Measurements from ENCODE around the gene IL17A. TPM values are rescaled to one million over a fixed set of nuclear protein-coding genes. Genes with fewer than 3 reads are reported as not detected.
"Not testable (repeated sequence)": the region's sequence is repeated elsewhere in the genome, so short reads cannot be mapped to it uniquely, and the experiment has no call there.

The IL17A gene
- total and polyA plus RNA-seq, 7 donors, result not detected

GRCh38 chr6:52191824-52192223 is 5.6 kb downstream of the IL17A start:
- ATAC-seq, result no peak
- H3K9me3 ChIP-seq, result no peaks in the 10 kb centered on the region
- H3K4me3 ChIP-seq, result no peak overlapping the region
- 56 to 75% (median 74%) methylated on average over 3 of the region's 3 CpGs for WGBS, 3 donors
- no peaks in the 10 kb centered on the region for H3K27me3 ChIP-seq (ENCODE audit: insufficient read depth in 3 of 3, low read length in 2 of 3)
- TF ChIP-seq CTCF (IDR thresholded peaks at IDR 0.05), result no peak
- no peak overlapping the region for H3K27ac ChIP-seq
- DNase-seq, result no peak
- no peaks in the 10 kb centered on the region for H3K36me3 ChIP-seq (ENCODE audit: insufficient read depth in 1 of 2, low read depth in 1 of 2)
- H3K4me1 ChIP-seq, result no peaks in the 10 kb centered on the region
- intact Hi-C loops (cut with DNase I), result no loop called here

- no peak for ATAC-seq
- no peak for TF ChIP-seq CTCF (IDR thresholded peaks at IDR 0.05)
- H3K9me3 ChIP-seq, result peaks cover 6% of the 10 kb centered on the region
- no peak for DNase-seq
- no peaks in the 10 kb centered on the region for H3K36me3 ChIP-seq (ENCODE audit: insufficient read depth in 1 of 2, low read depth in 1 of 2)
- intact Hi-C loops (cut with DNase I), result no loop called here
- H3K27me3 ChIP-seq (ENCODE audit: insufficient read depth in 3 of 3, low read length in 2 of 3), result no peaks in the 10 kb centered on the region
- WGBS, 3 donors, result 37 to 51% (median 39%) methylated on average over 2 of the region's 2 CpGs
- H3K4me3 ChIP-seq, result no peak overlapping the region
- H3K4me1 ChIP-seq, result no peaks in the 10 kb centered on the region
- no peak overlapping the region for H3K27ac ChIP-seq
These were observed 9.7 kb downstream of the IL17A start for GRCh38 chr6:52195886-52196285.

GRCh38 chr6:52200088-52200487 is 13.9 kb downstream of the IL17A start:
- 43 to 65% (median 63%) methylated on average over 5 of the region's 5 CpGs for WGBS, 3 donors
- DNase-seq; intact Hi-C loops (cut with DNase I); H3K4me1 ChIP-seq; H3K27ac ChIP-seq; ATAC-seq; H3K27me3 ChIP-seq (ENCODE audit: insufficient read depth in 3 of 3, low read length in 2 of 3); H3K4me3 ChIP-seq; H3K36me3 ChIP-seq (ENCODE audit: insufficient read depth in 1 of 2, low read depth in 1 of 2): not testable (repeated sequence)
- peaks cover 14% of the 10 kb centered on the region for H3K9me3 ChIP-seq

GRCh38 chr6:52201046-52201445 is 14.9 kb downstream of the IL17A start:
- no peak for TF ChIP-seq CTCF (IDR thresholded peaks at IDR 0.05)
- Histone ChIP-seq H3K27ac (no peak overlapping the region), H3K27me3 (ENCODE audit: insufficient read depth in 3 of 3, low read length in 2 of 3) (no peaks in the 10 kb centered on the region), H3K36me3 (ENCODE audit: insufficient read depth in 1 of 2, low read depth in 1 of 2) (no peaks in the 10 kb centered on the region), H3K4me1 (no peaks in the 10 kb centered on the region), H3K4me3 (no peak overlapping the region), H3K9me3 (peaks cover 14% of the 10 kb centered on the region)
- 0 to 72% (median 53%) methylated on average over 1 of the region's 1 CpG for WGBS, 3 donors
- no peak for DNase-seq
- intact Hi-C loops (cut with DNase I), result no loop called here
- ATAC-seq, result no peak

- intact Hi-C loops (cut with DNase I), result no loop called here
- Histone ChIP-seq H3K4me3 (no peak overlapping the region), H3K4me1 (no peaks in the 10 kb centered on the region), H3K36me3 (ENCODE audit: insufficient read depth in 1 of 2, low read depth in 1 of 2) (no peaks in the 10 kb centered on the region), H3K9me3 (peaks cover 14% of the 10 kb centered on the region), H3K27me3 (ENCODE audit: insufficient read depth in 3 of 3, low read length in 2 of 3) (no peaks in the 10 kb centered on the region), H3K27ac (no peak overlapping the region)
- ATAC-seq (no peak), DNase-seq (no peak)
- no peak for TF ChIP-seq CTCF (IDR thresholded peaks at IDR 0.05)
These were observed 15.3 kb downstream of the IL17A start for GRCh38 chr6:52201493-52201892.

All from psoas muscle (tissue), 8 donors.